ENCODE measurements around the gene TGM3.

DNA sequence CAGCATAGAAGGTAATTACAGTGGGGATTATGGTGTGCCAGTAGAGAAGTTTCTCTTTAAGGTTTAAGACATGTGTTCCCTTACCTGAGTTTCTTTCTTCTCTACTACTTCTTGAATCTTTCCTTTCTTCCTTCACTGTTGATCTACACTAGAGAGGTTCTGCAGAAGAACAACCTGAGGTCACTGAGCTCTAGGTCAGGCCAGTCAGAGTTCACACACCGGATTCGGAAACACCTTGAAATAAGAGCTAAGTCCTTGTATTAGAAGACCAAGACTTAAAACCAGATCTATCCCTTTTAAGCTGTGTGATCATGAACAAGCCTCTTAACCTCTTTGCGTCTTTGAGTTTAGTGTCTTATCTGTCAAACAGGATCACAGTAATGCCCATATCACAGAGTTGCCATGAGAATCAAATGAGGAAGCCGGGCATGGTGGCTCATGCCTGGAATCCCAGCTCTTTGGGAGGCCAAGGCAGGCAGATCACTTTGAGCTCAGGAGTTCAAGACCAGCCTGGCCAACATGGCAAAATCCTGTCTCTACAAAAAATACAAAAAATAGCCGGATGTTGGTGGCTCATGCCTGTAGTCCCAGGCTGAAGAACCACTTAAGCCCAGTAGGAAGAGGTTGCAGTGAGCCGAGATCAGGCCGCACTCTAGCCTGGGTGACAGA is 22.0 kb upstream of the TGM3 start:
- TF ChIP-seq, protein P1, sequence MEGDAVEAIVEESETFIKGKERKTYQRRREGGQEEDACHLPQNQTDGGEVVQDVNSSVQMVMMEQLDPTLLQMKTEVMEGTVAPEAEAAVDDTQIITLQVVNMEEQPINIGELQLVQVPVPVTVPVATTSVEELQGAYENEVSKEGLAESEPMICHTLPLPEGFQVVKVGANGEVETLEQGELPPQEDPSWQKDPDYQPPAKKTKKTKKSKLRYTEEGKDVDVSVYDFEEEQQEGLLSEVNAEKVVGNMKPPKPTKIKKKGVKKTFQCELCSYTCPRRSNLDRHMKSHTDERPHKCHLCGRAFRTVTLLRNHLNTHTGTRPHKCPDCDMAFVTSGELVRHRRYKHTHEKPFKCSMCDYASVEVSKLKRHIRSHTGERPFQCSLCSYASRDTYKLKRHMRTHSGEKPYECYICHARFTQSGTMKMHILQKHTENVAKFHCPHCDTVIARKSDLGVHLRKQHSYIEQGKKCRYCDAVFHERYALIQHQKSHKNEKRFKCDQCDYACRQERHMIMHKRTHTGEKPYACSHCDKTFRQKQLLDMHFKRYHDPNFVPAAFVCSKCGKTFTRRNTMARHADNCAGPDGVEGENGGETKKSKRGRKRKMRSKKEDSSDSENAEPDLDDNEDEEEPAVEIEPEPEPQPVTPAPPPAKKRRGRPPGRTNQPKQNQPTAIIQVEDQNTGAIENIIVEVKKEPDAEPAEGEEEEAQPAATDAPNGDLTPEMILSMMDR (conservative IDR thresholded peaks at IDR 0.05; ENCODE audit: low read depth in 2 of 2): no peak
- TF ChIP-seq POLR2AphosphoS5 (IDR thresholded peaks at IDR 0.05; ENCODE audit: low read depth): no peak
- no peak for TF ChIP-seq CREB1 (CRISPR knock-in tag; IDR thresholded peaks at IDR 0.05; ENCODE audit: low read depth)
- TF ChIP-seq EZH2phosphoT487 (IDR thresholded peaks at IDR 0.05; ENCODE audit: unreplicated experiment): no peak
- no peak for TF ChIP-seq EZH2 (IDR thresholded peaks at IDR 0.05; ENCODE audit: low read depth, unreplicated experiment)
- TF ChIP-seq, protein P2, sequence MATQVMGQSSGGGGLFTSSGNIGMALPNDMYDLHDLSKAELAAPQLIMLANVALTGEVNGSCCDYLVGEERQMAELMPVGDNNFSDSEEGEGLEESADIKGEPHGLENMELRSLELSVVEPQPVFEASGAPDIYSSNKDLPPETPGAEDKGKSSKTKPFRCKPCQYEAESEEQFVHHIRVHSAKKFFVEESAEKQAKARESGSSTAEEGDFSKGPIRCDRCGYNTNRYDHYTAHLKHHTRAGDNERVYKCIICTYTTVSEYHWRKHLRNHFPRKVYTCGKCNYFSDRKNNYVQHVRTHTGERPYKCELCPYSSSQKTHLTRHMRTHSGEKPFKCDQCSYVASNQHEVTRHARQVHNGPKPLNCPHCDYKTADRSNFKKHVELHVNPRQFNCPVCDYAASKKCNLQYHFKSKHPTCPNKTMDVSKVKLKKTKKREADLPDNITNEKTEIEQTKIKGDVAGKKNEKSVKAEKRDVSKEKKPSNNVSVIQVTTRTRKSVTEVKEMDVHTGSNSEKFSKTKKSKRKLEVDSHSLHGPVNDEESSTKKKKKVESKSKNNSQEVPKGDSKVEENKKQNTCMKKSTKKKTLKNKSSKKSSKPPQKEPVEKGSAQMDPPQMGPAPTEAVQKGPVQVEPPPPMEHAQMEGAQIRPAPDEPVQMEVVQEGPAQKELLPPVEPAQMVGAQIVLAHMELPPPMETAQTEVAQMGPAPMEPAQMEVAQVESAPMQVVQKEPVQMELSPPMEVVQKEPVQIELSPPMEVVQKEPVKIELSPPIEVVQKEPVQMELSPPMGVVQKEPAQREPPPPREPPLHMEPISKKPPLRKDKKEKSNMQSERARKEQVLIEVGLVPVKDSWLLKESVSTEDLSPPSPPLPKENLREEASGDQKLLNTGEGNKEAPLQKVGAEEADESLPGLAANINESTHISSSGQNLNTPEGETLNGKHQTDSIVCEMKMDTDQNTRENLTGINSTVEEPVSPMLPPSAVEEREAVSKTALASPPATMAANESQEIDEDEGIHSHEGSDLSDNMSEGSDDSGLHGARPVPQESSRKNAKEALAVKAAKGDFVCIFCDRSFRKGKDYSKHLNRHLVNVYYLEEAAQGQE (IDR thresholded peaks at IDR 0.05; ENCODE audit: unreplicated experiment): no peak
- TF ChIP-seq, protein P3, sequence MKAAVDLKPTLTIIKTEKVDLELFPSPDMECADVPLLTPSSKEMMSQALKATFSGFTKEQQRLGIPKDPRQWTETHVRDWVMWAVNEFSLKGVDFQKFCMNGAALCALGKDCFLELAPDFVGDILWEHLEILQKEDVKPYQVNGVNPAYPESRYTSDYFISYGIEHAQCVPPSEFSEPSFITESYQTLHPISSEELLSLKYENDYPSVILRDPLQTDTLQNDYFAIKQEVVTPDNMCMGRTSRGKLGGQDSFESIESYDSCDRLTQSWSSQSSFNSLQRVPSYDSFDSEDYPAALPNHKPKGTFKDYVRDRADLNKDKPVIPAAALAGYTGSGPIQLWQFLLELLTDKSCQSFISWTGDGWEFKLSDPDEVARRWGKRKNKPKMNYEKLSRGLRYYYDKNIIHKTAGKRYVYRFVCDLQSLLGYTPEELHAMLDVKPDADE (IDR thresholded peaks at IDR 0.05): no peak
- no peak for TF ChIP-seq ZNF331 (CRISPR knock-in tag; IDR thresholded peaks at IDR 0.05; ENCODE audit: low read depth)
- TF ChIP-seq STAT1 (IDR thresholded peaks at IDR 0.05; ENCODE audit: unreplicated experiment): no peak
- no peak for TF ChIP-seq NANOG (IDR thresholded peaks at IDR 0.05; ENCODE audit: borderline replicate concordance)
